Measurements from ENCODE around the gene MFSD6. TPM values are rescaled to one million over a fixed set of nuclear protein-coding genes. Genes with fewer than 3 reads are reported as not detected.

MFSD6 gene
- total RNA-seq, 3 donors from 2014 or later (not counting 1 experiment from before 2014, with no cell fraction given), result 36.7 to 50.5 (median 48.0) TPM

- no peak overlapping the region for H3K27ac ChIP-seq (ENCODE audit: low read length)
- H3K36me3 Mint-ChIP-seq, result peaks cover 23% of the 10 kb centered on the region
- H3K4me1 ChIP-seq (ENCODE audit: control insufficient read depth, insufficient read depth, low read length), result no peaks in the 10 kb centered on the region
- H3K9me3 Mint-ChIP-seq, result peaks cover 6 to 12% of the 10 kb centered on the region in 2 donors
- H3K9me3 ChIP-seq (ENCODE audit: control insufficient read depth, insufficient read depth, low read length), result peaks cover 4% of the 10 kb centered on the region
- ATAC-seq (no peak), DNase-seq (no peak)
- H3K4me3 ChIP-seq (ENCODE audit: low read length), result no peak overlapping the region
- H3K27me3 ChIP-seq (ENCODE audit: control insufficient read depth, insufficient read depth, low read length), result no peaks in the 10 kb centered on the region
- H3K27ac Mint-ChIP-seq, result peak overlapping the region in 1 of 2 donors; percentile 56
- H3K36me3 ChIP-seq (ENCODE audit: control insufficient read depth, insufficient read depth, low read length), result no peaks in the 10 kb centered on the region
- TF ChIP-seq, protein P1, sequence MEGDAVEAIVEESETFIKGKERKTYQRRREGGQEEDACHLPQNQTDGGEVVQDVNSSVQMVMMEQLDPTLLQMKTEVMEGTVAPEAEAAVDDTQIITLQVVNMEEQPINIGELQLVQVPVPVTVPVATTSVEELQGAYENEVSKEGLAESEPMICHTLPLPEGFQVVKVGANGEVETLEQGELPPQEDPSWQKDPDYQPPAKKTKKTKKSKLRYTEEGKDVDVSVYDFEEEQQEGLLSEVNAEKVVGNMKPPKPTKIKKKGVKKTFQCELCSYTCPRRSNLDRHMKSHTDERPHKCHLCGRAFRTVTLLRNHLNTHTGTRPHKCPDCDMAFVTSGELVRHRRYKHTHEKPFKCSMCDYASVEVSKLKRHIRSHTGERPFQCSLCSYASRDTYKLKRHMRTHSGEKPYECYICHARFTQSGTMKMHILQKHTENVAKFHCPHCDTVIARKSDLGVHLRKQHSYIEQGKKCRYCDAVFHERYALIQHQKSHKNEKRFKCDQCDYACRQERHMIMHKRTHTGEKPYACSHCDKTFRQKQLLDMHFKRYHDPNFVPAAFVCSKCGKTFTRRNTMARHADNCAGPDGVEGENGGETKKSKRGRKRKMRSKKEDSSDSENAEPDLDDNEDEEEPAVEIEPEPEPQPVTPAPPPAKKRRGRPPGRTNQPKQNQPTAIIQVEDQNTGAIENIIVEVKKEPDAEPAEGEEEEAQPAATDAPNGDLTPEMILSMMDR (IDR thresholded peaks at IDR 0.05), result no peak
- intact Hi-C loops (cut with micrococcal nuclease), result no loop called here
- H3K27me3 Mint-ChIP-seq (ENCODE audit: low read depth in 2 of 2), result no peaks in the 10 kb centered on the region
- WGBS (ENCODE audit: insufficient coverage), result 100% methylated on average over 1 of the region's 5 CpGs
- no peak overlapping the region for H3K4me3 Mint-ChIP-seq
- H3K4me1 Mint-ChIP-seq, result peaks cover 6 to 10% of the 10 kb centered on the region in 2 donors
Observed at GRCh38 chr2:190545555-190546385, 137.6 kb downstream of the MFSD6 start.

DNA sequence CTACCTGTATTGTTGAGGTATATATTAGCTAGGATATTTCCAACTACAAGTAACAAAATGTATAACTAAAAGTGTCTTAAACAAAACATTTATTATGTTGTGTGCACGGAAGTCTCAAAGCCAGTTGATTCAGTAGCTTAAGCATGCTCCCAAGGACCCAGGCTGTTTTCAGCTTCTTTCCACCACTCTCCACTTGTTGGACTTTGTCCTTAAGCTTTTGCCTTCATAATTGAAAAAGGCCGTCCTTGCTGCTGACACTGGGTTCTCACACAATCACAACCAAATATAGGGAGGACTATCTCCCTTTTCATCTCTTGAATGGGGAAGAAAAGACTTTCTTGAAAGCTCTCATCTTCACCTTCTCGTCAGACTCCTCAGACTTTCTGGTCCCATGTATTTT is 138.6 kb downstream of the MFSD6 start:
- H3K36me3 ChIP-seq (ENCODE audit: control insufficient read depth, insufficient read depth, low read length), result no peaks in the 10 kb centered on the region
- no peak for DNase-seq
- Mint-ChIP-seq H3K9me3 (peaks cover 3 to 7% of the 10 kb centered on the region in 2 donors), H3K4me1 (peaks cover 10 to 14% of the 10 kb centered on the region in 2 donors), H3K36me3 (peaks cover 13% of the 10 kb centered on the region), H3K27ac (peak overlapping the region; percentile 8 to 31), H3K4me3 (no peak overlapping the region), H3K27me3 (ENCODE audit: low read depth in 2 of 2) (no peaks in the 10 kb centered on the region)
- H3K9me3 ChIP-seq (ENCODE audit: control insufficient read depth, insufficient read depth, low read length), result peaks cover 4% of the 10 kb centered on the region
- intact Hi-C loops (cut with micrococcal nuclease), result no loop called here
- 87% methylated on average over 2 of the region's 3 CpGs for WGBS (ENCODE audit: insufficient coverage)
- H3K27me3 ChIP-seq (ENCODE audit: control insufficient read depth, insufficient read depth, low read length), result no peaks in the 10 kb centered on the region
- no peak overlapping the region for H3K4me3 ChIP-seq (ENCODE audit: low read length)
- peaks cover 2% of the 10 kb centered on the region for H3K4me1 ChIP-seq (ENCODE audit: control insufficient read depth, insufficient read depth, low read length)
- H3K27ac ChIP-seq (ENCODE audit: low read length), result no peak overlapping the region
- ATAC-seq, result no peak
- TF ChIP-seq, protein P1 (IDR thresholded peaks at IDR 0.05), result no peak

- DNase-seq (no peak), ATAC-seq (no peak)
- no peak overlapping the region for H3K4me3 ChIP-seq (ENCODE audit: low read length)
- peaks cover 10% of the 10 kb centered on the region for H3K4me1 ChIP-seq (ENCODE audit: control insufficient read depth, insufficient read depth, low read length)
- Mint-ChIP-seq H3K27me3 (ENCODE audit: low read depth in 2 of 2) (no peaks in the 10 kb centered on the region), H3K4me1 (peaks cover 18 to 21% of the 10 kb centered on the region in 2 donors), H3K4me3 (no peak overlapping the region), H3K9me3 (no peaks in the 10 kb centered on the region), H3K27ac (no peak overlapping the region), H3K36me3 (peaks cover 2% of the 10 kb centered on the region)
- intact Hi-C loops (cut with micrococcal nuclease), result no loop called here
- H3K36me3 ChIP-seq (ENCODE audit: control insufficient read depth, insufficient read depth, low read length), result no peaks in the 10 kb centered on the region
- H3K27ac ChIP-seq (ENCODE audit: low read length), result no peak overlapping the region
- no peaks in the 10 kb centered on the region for H3K9me3 ChIP-seq (ENCODE audit: control insufficient read depth, insufficient read depth, low read length)
- TF ChIP-seq, protein P1 (IDR thresholded peaks at IDR 0.05), result no peak
- no peaks in the 10 kb centered on the region for H3K27me3 ChIP-seq (ENCODE audit: control insufficient read depth, insufficient read depth, low read length)
Observed at GRCh38 chr2:190547886-190548285, 139.7 kb downstream of the MFSD6 start.

All from natural killer cell (primary cell).